GM10248 (cell line): ENCODE measurements around the gene PGRMC2.
"Not testable (repeated sequence)": the region's sequence is repeated elsewhere in the genome, so short reads cannot be mapped to it uniquely, and the experiment has no call there.

ENCODE experiments used
- CTCF ChIA-PET: fragments of 300-600 bp; sonication (Branson Sonifier 250); formaldehyde crosslinking; extraction: SDS; loops from one replicate; lab custom pipeline; 2021; ENCODE audit warnings: antibody characterized with exemption; lab: Yijun Ruan, JAX
- POLR2A ChIA-PET: fragments of 350-650 bp; sonication (Branson Sonifier 250); formaldehyde crosslinking; extraction: SDS; loops from one replicate; lab custom pipeline; 2020; ENCODE audit warnings: antibody characterized with exemption; lab: Yijun Ruan, JAX
- DNase-seq: peaks from one replicate; pipeline ENCODE4 v3.0.0; 2012; ENCODE audit errors: extremely low spot score
- TF ChIP-seq, protein P1 (sequence below): IDR thresholded peaks from 2 replicates; pipeline ENCODE4 v1.5.1; 2012; ENCODE audit warnings: mild to moderate bottlenecking, low read depth; ENCODE audit errors: extremely low read depth, missing control alignments, control extremely low read depth

Gene PGRMC2

GRCh38 chr4:128255906-128256305, 31.7 kb downstream of the PGRMC2 start:
- ChIA-PET POLR2A (no interaction called here), CTCF (no interaction called here)
- DNase-seq: no peak
- TF ChIP-seq, protein P1, sequence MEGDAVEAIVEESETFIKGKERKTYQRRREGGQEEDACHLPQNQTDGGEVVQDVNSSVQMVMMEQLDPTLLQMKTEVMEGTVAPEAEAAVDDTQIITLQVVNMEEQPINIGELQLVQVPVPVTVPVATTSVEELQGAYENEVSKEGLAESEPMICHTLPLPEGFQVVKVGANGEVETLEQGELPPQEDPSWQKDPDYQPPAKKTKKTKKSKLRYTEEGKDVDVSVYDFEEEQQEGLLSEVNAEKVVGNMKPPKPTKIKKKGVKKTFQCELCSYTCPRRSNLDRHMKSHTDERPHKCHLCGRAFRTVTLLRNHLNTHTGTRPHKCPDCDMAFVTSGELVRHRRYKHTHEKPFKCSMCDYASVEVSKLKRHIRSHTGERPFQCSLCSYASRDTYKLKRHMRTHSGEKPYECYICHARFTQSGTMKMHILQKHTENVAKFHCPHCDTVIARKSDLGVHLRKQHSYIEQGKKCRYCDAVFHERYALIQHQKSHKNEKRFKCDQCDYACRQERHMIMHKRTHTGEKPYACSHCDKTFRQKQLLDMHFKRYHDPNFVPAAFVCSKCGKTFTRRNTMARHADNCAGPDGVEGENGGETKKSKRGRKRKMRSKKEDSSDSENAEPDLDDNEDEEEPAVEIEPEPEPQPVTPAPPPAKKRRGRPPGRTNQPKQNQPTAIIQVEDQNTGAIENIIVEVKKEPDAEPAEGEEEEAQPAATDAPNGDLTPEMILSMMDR: no peak

DNA sequence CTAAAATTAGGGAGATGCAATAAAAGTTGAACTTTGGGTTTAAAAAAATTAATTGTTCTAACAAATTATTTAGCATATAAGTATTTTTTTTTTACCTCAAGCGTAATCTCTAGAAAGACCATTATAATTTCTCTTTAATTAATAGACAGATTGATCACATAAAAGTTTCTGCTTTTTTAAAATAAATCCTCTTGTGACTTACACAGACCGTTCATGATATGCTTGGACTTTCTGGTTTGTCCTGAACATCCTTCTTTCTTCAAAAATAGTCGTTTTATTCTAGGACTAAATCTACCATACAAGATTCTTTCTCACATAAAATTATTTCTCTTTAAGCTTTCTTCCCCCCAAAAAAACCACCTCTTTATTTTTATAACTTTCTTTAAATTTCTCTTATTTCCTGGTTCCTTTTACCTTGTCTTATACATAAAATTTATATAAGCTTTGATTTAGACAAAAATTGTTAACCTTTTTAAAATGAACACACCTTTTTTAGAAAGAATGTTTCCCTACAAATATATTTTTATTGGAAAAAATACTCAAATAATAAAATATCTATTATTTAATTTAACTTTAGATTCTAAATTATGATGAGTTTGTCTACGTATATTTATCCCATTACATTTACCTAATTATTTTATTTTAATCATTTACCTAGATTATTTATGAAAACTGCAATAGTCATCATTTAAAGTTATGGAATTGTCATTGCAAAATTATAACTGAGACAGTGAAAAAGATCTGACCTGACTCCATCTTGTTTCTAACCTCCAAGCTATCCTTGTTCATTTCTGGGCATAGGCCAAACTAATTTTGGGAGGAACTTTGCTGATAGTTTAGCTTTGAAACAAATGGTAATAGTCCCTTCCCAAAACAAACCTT, 37.6 kb downstream of the PGRMC2 start:
- TF ChIP-seq, protein P1: no peak
- POLR2A ChIA-PET: no interaction called here
- CTCF ChIA-PET: no interaction called here
- no peak for DNase-seq

- TF ChIP-seq, protein P1: no peak
- POLR2A ChIA-PET: no interaction called here
- DNase-seq: no peak
- CTCF ChIA-PET: no interaction called here
Observed at GRCh38 chr4:128247906-128248305, 39.7 kb downstream of the PGRMC2 start.

- CTCF ChIA-PET: interaction anchor here (1.2 to 1.4 kb wide), 2 partner anchors 22 to 67 kb away, joined by 3 to 4 read pairs; no protein-coding TSS in a partner anchor
- POLR2A ChIA-PET, DNase-seq: not testable (repeated sequence)
Observed at GRCh38 chr4:128245391-128245790, 42.2 kb downstream of the PGRMC2 start.

- POLR2A ChIA-PET: no interaction called here
- TF ChIP-seq, protein P1: no peak
- CTCF ChIA-PET: interaction anchor here (1.2 kb wide), 1 partner anchor 23 kb away, joined by 4 read pairs; no protein-coding TSS in a partner anchor
Observed at GRCh38 chr4:128244379-128244778, 43.2 kb downstream of the PGRMC2 start.

DNA sequence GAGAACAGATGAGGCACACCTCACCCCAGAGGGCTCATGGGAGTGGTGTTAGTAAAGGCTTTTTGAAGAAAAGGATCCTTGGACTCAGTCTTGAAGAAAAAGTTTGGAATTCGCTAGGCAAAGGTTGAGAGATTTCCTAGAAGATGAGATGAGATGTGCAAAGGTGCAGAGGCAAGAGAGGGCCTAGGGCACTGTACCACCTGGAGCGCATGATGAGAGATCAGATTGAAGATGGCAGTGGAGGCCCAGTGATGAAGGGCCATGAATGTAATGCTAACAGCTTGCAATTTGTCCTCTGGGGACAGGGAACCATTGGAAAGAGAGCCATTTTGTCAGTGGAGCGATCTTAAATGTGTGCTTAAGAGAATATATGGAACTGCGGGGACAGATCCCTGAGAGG, 45.0 kb downstream of the PGRMC2 start:
- POLR2A ChIA-PET: no interaction called here

More at GRCh38 chr4:128244379-128244778, 43.2 kb downstream of the PGRMC2 start:
- DNase-seq: no peak

More for the DNA sequence above, 45.0 kb downstream of the PGRMC2 start:
- CTCF ChIA-PET: no interaction called here
- TF ChIP-seq, protein P1: no peak
- no peak for DNase-seq
